ENCODE results near the gene OPRM1.

OPRM1 gene

GRCh38 chr6:154086510-154086909, 47.5 kb downstream of the OPRM1 start:
- no peak for DNase-seq

GRCh38 chr6:154092326-154092962, 53.4 kb downstream of the OPRM1 start:
- no peak for DNase-seq

- DNase-seq, result no peak
Measured at GRCh38 chr6:154093231-154094044, 54.4 kb downstream of the OPRM1 start.

DNA sequence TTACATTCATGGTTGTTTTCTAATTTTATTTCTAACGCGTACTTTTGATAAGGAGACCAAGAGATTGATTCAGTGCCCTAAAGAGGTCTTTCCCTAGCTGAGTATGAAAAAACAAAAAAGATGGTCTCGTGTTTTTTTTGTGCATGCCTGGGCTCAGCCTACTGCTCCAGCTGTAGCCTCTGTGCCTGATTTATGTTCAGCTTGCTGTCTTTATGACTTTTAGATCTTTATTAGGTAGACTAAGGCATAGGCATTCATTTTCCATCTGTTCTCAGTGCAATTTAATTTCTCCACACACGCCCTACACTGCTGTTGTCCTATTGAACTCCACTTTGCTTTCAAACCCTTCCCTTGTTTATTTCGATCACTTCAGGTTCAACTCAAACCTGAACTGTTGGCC, 56.5 kb downstream of the OPRM1 start:
- no peak for DNase-seq

- no peak for DNase-seq
Measured at GRCh38 chr6:154096316-154096715, 57.3 kb downstream of the OPRM1 start.

GRCh38 chr6:154096834-154097233, 57.8 kb downstream of the OPRM1 start:
- DNase-seq, result no peak

DNA sequence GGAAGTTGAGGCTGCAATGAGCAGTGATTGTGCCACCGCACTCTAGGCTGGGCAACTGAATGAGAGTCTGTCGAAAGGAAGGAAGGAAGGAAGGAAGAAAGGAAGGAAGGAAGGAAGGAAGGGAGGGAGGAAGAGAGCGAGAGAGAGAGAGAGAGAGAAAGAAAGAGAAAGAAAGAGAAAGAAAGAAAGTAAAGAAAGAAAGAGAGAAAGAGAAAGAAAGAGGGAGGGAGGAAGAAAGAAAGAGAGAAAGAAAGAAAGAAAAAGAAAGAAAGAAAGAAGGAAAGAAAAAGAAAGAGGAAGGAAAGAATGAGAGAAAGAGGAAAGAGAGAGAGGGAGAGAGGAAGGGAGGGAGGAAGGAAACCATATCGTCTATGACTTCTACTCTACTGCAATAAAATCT, 60.2 kb downstream of the OPRM1 start:
- DNase-seq, result no peak

DNA sequence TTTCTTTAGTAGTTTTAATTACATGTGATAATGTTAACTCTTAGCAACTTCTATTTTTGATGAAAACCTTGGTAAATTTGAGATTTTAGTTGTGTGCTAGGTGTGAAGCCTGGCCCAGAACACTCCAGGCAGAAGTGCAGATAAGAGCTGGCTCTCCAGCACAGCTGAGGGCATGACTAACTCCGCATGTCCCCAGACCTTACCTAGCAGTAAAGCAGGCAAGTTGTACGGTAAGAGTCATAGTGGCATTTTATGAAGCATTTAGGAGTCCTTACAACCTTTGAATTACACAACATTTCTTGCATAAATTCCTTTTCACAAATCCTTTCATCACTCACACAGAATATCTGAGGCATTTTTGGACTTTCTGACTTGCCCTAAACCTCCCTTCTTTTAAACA, 67.2 kb downstream of the OPRM1 start:
- no peak for DNase-seq

- no peak for DNase-seq
Measured at GRCh38 chr6:154111025-154111424, 72.0 kb downstream of the OPRM1 start.

DNA sequence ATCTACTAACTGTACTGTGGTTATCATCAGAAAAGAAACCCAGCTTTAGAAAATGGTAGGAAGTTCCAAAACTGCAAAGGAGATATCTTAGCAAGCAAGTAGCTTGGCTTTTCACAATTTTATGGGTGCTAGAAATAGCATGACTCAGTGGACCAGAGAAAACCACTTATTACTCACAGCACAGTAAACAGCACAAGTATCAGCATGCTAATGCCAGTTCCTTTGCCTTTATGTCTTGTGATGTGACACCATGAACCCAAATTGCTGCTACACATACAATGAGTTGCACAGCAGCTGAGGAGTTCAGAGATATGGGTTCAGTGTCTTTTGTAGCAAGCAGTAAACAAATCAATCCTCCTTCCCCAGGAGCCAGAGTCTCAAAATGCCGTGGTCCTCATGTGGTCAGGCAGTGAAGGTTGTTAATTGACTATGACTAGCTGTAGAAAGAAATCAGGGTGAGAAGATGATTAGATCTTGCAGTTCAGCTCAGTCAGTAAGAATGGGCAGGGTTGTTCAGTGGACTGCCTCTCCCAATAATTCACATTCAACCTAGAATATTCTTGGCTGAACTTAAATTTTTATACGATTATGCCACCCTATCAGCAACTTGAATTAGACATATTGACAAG, 73.3 kb downstream of the OPRM1 start:
- no peak for DNase-seq

- DNase-seq, result no peak
Measured at GRCh38 chr6:154113392-154113791, 74.4 kb downstream of the OPRM1 start.

DNA sequence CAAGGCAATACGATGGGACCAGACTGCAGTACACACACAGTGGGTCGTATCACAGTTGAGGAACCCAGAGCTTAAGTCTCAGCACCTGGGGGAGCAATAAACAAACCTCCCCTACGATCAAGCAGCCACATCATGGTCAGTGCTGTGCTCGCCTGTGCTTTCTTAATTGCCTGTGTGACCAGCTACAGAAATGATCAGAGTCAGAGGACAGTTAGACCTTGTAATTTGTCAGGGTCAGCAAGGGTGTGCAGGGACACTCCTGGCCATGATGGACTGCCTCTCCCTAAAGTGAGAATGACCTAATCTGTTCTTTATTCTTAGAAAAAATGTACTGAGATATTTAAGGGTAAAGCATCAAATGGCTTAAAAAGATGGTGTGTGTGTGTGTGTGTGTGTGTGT, 78.4 kb downstream of the OPRM1 start:
- DNase-seq, result no peak

- no peak for DNase-seq
Measured at GRCh38 chr6:154122195-154122925, 83.3 kb downstream of the OPRM1 start.

DNA sequence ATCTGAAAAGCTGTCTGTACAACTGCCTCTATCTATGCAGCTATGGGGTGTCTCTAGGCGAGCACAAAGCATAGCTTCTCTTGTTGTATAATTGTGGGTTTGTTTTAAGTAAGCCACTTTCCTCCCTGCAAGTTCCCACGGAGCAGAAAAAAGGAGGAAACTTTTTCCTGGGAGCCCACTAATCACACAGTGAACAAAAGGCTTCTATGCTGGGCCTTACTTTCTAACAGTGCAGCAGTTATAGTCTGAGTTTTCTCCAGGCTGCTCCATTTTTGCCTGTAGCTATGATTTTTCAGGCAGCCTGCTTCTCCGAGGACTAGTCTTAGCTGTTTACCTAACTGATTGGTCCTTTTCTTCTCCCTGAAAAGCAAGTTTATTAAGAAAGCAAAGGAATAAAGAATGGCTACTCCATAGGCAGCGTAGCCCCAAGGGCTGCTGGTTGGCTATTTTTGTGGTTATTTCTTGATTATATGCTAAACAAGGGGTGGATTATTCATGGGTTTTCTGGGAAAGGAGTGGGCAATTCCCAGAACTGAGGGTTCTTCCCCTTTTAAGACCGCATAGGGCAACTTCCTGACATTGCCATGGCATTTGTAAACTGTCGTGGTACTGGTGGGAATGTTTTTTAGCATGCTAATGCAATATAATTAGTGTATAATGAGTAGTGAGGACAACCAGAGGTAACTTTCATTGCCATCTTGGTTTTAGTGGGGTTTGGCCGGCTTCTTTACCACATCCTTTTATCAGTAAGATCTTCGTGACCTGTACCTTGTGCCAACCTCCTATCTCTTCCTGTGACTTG, 84.3 kb downstream of the OPRM1 start:
- DNase-seq, result no peak

- no peak for DNase-seq
Measured at GRCh38 chr6:154125421-154125820, 86.4 kb downstream of the OPRM1 start.

DNA sequence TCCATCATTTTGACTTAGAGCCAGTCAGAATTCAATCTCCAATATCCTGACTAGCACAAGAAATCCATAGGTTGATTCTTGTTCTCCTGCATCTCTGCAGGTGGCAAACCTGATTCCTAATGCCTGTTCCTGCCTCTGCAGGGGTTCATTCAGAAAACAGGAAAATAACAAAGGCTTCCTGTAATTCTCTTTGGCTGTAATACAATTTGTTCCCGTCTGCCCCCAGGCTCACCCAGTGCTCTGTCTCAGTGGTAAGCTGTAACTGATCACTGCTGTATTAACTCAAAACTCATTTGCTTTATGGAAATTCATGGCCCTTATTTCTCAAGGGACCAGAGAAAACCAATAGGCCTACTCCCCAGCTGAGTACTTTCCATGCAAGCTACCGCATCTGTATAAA, 88.6 kb downstream of the OPRM1 start:
- DNase-seq, result no peak

DNA sequence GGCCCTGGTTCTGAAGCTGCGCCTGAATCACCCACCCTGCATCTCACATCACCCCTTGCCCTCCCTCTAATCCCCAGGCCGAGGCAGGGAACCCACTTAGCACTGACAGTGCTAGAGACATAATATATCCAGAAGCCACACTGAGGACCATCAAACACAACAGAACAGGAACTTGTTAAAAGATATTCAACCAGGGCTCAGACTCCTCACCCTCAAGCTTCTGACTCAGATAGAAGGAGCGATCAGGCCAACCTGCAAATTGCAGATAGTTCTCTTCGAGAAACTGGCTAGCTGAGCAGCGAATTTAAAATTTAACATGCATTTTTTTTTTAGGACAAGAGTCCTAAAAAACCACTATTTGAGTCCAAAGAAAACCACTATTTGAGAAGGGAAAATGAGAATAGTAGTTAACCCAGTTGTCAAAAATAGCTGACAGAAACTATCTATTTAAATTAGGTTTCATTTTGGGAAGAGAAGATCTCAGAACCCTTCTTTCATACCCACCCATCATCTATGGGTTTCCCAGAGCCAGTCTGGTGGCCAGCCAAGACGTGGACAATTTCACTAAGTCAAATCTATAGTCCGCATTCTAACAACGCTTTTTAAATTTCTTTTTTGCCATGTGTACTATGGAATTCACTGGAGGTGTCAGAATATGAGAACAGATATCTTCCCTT, 95.6 kb downstream of the OPRM1 start:
- DNase-seq, result no peak

- DNase-seq, result no peak
Measured at GRCh38 chr6:154138793-154139192, 99.8 kb downstream of the OPRM1 start.

DNA sequence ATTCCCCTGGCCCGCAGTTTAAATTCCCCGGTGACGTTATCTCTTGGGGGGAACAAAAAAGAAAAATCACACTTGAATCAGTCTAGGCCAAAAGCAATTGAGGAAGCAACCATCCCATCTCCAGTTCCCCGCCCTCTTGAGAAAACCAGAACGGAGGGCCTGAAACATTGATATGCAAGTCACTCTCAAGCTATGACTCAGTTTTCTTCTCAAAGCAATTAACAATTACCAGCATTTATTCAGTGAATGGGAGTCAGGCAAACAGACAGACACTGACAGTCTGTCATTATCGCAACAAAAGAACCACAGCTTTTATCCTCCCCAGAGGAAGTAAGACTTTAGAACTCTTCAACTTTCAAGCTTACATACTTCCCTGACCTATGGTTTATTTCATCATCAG, 100.9 kb downstream of the OPRM1 start:
- DNase-seq, result no peak

DNA sequence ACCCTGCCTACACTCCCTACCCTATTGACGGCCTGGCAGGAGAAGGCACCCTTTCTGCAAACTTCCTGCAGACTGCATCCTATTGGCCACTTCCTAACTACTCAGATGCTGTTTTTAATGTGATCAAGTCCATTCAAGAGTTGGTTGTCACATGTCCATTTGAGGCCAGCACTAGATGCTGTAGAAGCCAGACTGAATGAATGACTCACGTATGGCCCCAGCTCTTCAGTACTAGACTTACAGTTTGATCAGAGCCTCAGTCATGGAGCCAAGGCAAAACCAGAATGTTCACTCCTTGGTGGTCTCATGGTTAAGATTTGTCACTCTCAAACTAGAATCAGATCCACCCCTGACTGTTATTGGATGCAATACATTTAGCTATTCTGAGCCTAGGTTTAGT, 101.7 kb downstream of the OPRM1 start:
- no peak for DNase-seq

- no peak for DNase-seq
Measured at GRCh38 chr6:154143753-154144152, 104.7 kb downstream of the OPRM1 start.

- DNase-seq, result peak; percentile 9 to 49 (median 28)
Measured at GRCh38 chr6:154154389-154154967, 115.4 kb downstream of the OPRM1 start.

Measured in activated naive CD4-positive, alpha-beta T cell (primary cell).